Stimulated activated CD4-positive, alpha-beta T cell treated with anti-CD3 and anti-CD28 coated beads, TNF-alpha, amount 100 ng/mL, for 24 hours (primary cell): ENCODE results near the gene CUTA.

ENCODE experiments used
- DNase-seq, 3 experiments: peaks; one replicate each; pipeline ENCODE4 v3.0.0-alpha.2; 2020; ENCODE audit warnings: low read depth in 3 of 3

CUTA gene

GRCh38 chr6:33423777-33424176, 5.9 kb upstream of the CUTA start:
- no peak for DNase-seq

GRCh38 chr6:33421344-33421643, 3.4 kb upstream of the CUTA start:
- DNase-seq: no peak

GRCh38 chr6:33420491-33421343, 2.8 kb upstream of the CUTA start:
- no peak for DNase-seq

GRCh38 chr6:33419580-33420490, 1.9 kb upstream of the CUTA start, which contains the start of gene SYNGAP1:
Gene SYNGAP1, plus strand, starts transcription at chr6:33420065. Its CDS starts 200 bp downstream, at chr6:33420265.
- DNase-seq: peak in 1 of 3 experiments; percentile 50

- peak in 1 of 3 experiments; percentile 64 for DNase-seq
Measured at GRCh38 chr6:33418690-33419291, 884 bp upstream of the CUTA start.

GRCh38 chr6:33417128-33417902, 592 bp downstream of the CUTA start:
- DNase-seq: no peak

GRCh38 chr6:33416386-33417127, 1.4 kb downstream of the CUTA start:
- no peak for DNase-seq

- no peak for DNase-seq
Measured at GRCh38 chr6:33415831-33416230, 2.1 kb downstream of the CUTA start.

GRCh38 chr6:33414592-33415271, 3.2 kb downstream of the CUTA start:
- DNase-seq: no peak

- no peak for DNase-seq
Measured at GRCh38 chr6:33413241-33414120, 4.4 kb downstream of the CUTA start.

- no peak for DNase-seq
Measured at GRCh38 chr6:33412140-33413009, 5.5 kb downstream of the CUTA start.

GRCh38 chr6:33411632-33412005, 6.3 kb downstream of the CUTA start:
- DNase-seq: no peak

GRCh38 chr6:33410711-33411631, 6.9 kb downstream of the CUTA start, which contains the start of gene PHF1:
Gene PHF1, plus strand, starts transcription at chr6:33411014. Its CDS starts 1,250 bp downstream, at chr6:33412264.
- no peak for DNase-seq

- peak; percentile 92 to 97 (median 94) for DNase-seq
Measured at GRCh38 chr6:33410050-33410710, 7.7 kb downstream of the CUTA start.

- DNase-seq: no peak
Measured at GRCh38 chr6:33407132-33407718, 10.7 kb downstream of the CUTA start.

GRCh38 chr6:33406126-33406525, 11.8 kb downstream of the CUTA start:
- no peak for DNase-seq
